ENCODE data around the gene FBXO9.

Gene FBXO9

GRCh38 chr6:53134601-53135235 is 69.5 kb downstream of the FBXO9 start:
- Histone ChIP-seq H3K9ac (ENCODE audit: low read length) (no peak overlapping the region), H3K79me2 (ENCODE audit: insufficient read depth, low read length) (no peaks in the 10 kb centered on the region), H3K27ac (ENCODE audit: low read depth, low read length) (no peak overlapping the region), H3K9me2 (replicated peaks; ENCODE audit: insufficient read depth, low read length) (no peaks in the 10 kb centered on the region), H4K20me1 (ENCODE audit: low read depth, low read length) (no peaks in the 10 kb centered on the region), H3F3A (ENCODE audit: insufficient read depth) (no peaks in the 10 kb centered on the region), H3K4me3 (ENCODE audit: insufficient read depth, low read length, poor library complexity, severe bottlenecking) (no peak overlapping the region), H3K9me3 (ENCODE audit: insufficient read depth, low read length) (no peaks in the 10 kb centered on the region), H2AFZ (ENCODE audit: low read depth, low read length, severe bottlenecking) (no peak overlapping the region), H3K36me3 (ENCODE audit: low read length) (no peaks in the 10 kb centered on the region), H3K27me3 (ENCODE audit: low read length) (no peaks in the 10 kb centered on the region), H3K4me2 (ENCODE audit: low read depth, low read length, poor library complexity, severe bottlenecking) (no peak overlapping the region)
- no peak for TF ChIP-seq EZH2phosphoT487 (conservative IDR thresholded peaks at IDR 0.05; ENCODE audit: low read length)
- TF ChIP-seq, protein P1, sequence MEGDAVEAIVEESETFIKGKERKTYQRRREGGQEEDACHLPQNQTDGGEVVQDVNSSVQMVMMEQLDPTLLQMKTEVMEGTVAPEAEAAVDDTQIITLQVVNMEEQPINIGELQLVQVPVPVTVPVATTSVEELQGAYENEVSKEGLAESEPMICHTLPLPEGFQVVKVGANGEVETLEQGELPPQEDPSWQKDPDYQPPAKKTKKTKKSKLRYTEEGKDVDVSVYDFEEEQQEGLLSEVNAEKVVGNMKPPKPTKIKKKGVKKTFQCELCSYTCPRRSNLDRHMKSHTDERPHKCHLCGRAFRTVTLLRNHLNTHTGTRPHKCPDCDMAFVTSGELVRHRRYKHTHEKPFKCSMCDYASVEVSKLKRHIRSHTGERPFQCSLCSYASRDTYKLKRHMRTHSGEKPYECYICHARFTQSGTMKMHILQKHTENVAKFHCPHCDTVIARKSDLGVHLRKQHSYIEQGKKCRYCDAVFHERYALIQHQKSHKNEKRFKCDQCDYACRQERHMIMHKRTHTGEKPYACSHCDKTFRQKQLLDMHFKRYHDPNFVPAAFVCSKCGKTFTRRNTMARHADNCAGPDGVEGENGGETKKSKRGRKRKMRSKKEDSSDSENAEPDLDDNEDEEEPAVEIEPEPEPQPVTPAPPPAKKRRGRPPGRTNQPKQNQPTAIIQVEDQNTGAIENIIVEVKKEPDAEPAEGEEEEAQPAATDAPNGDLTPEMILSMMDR (IDR thresholded peaks at IDR 0.05; ENCODE audit: insufficient read depth, low read length, poor library complexity, severe bottlenecking), result no peak

- Histone ChIP-seq H2AFZ (ENCODE audit: low read depth, low read length, severe bottlenecking) (no peak overlapping the region), H4K20me1 (ENCODE audit: low read depth, low read length) (no peaks in the 10 kb centered on the region), H3K4me3 (ENCODE audit: insufficient read depth, low read length, poor library complexity, severe bottlenecking) (no peak overlapping the region), H3K27ac (ENCODE audit: low read depth, low read length) (no peak overlapping the region), H3K4me2 (ENCODE audit: low read depth, low read length, poor library complexity, severe bottlenecking) (no peak overlapping the region), H3F3A (ENCODE audit: insufficient read depth) (no peaks in the 10 kb centered on the region), H3K79me2 (ENCODE audit: insufficient read depth, low read length) (no peaks in the 10 kb centered on the region), H3K9me2 (replicated peaks; ENCODE audit: insufficient read depth, low read length) (no peaks in the 10 kb centered on the region), H3K9me3 (ENCODE audit: insufficient read depth, low read length) (no peaks in the 10 kb centered on the region), H3K9ac (ENCODE audit: low read length) (no peak overlapping the region), H3K27me3 (ENCODE audit: low read length) (no peaks in the 10 kb centered on the region), H3K36me3 (ENCODE audit: low read length) (no peaks in the 10 kb centered on the region)
- TF ChIP-seq, protein P1 (IDR thresholded peaks at IDR 0.05; ENCODE audit: insufficient read depth, low read length, poor library complexity, severe bottlenecking), result no peak
- no peak for TF ChIP-seq EZH2phosphoT487 (conservative IDR thresholded peaks at IDR 0.05; ENCODE audit: low read length)
Observed at GRCh38 chr6:53136000-53136609, 70.9 kb downstream of the FBXO9 start.

GRCh38 chr6:53139841-53140413 is 74.7 kb downstream of the FBXO9 start:
- TF ChIP-seq, protein P1 (IDR thresholded peaks at IDR 0.05; ENCODE audit: insufficient read depth, low read length, poor library complexity, severe bottlenecking), result no peak
- TF ChIP-seq EZH2phosphoT487 (conservative IDR thresholded peaks at IDR 0.05; ENCODE audit: low read length), result no peak
- Histone ChIP-seq H3K27me3 (ENCODE audit: low read length) (no peaks in the 10 kb centered on the region), H3K9me2 (replicated peaks; ENCODE audit: insufficient read depth, low read length) (no peaks in the 10 kb centered on the region), H4K20me1 (ENCODE audit: low read depth, low read length) (no peaks in the 10 kb centered on the region), H2AFZ (ENCODE audit: low read depth, low read length, severe bottlenecking) (no peak overlapping the region), H3F3A (ENCODE audit: insufficient read depth) (no peaks in the 10 kb centered on the region), H3K27ac (ENCODE audit: low read depth, low read length) (no peak overlapping the region), H3K9ac (ENCODE audit: low read length) (no peak overlapping the region), H3K79me2 (ENCODE audit: insufficient read depth, low read length) (no peaks in the 10 kb centered on the region), H3K4me2 (ENCODE audit: low read depth, low read length, poor library complexity, severe bottlenecking) (no peak overlapping the region), H3K36me3 (ENCODE audit: low read length) (no peaks in the 10 kb centered on the region), H3K9me3 (ENCODE audit: insufficient read depth, low read length) (no peaks in the 10 kb centered on the region), H3K4me3 (ENCODE audit: insufficient read depth, low read length, poor library complexity, severe bottlenecking) (no peak overlapping the region)
